Breast epithelium (tissue), 3 donors: ENCODE results near the gene CHD9.

Experiments used
- POLR2AphosphoS5 ChIP-seq, 3 donors: sonication (generic); formaldehyde crosslinking; IDR thresholded peaks; one replicate each; pipeline ENCODE4 v1.6.1; 2017; ENCODE audit warnings: antibody characterized with exemption in 3 of 3
- TF ChIP-seq, protein P1 (sequence below), 3 donors: fragments of 450-650 bp; IDR thresholded peaks; one replicate each; pipeline ENCODE4 v1.5.1; 2016 to 2017; ENCODE audit warnings: antibody characterized with exemption in 3 of 3, mild to moderate bottlenecking in 3 of 3, moderate library complexity in 3 of 3

- TF ChIP-seq, protein P1, sequence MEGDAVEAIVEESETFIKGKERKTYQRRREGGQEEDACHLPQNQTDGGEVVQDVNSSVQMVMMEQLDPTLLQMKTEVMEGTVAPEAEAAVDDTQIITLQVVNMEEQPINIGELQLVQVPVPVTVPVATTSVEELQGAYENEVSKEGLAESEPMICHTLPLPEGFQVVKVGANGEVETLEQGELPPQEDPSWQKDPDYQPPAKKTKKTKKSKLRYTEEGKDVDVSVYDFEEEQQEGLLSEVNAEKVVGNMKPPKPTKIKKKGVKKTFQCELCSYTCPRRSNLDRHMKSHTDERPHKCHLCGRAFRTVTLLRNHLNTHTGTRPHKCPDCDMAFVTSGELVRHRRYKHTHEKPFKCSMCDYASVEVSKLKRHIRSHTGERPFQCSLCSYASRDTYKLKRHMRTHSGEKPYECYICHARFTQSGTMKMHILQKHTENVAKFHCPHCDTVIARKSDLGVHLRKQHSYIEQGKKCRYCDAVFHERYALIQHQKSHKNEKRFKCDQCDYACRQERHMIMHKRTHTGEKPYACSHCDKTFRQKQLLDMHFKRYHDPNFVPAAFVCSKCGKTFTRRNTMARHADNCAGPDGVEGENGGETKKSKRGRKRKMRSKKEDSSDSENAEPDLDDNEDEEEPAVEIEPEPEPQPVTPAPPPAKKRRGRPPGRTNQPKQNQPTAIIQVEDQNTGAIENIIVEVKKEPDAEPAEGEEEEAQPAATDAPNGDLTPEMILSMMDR (IDR thresholded peaks at IDR 0.05) = no peak
- no peak for TF ChIP-seq POLR2AphosphoS5 (IDR thresholded peaks at IDR 0.05)
These were observed 49.0 kb downstream of the CHD9 start for GRCh38 chr16:53103811-53104210.
